Thyroid gland (tissue), 4 donors: ENCODE results near the gene TBXAS1.

ENCODE experiments used
- POLR2A ChIP-seq, 2 donors: fragments of 450-650 bp; IDR thresholded peaks; one replicate each; pipeline ENCODE4 v1.6.1; 2017; ENCODE audit warnings: antibody characterized with exemption in 2 of 2, mild to moderate bottlenecking in 2 of 2, moderate library complexity in 1 of 2
- TF ChIP-seq, protein P1 (sequence below), 6 experiments: fragments of 200-600 bp in 3 of 6; fragments of 450-650 bp in 3 of 6; sonication (generic) in 3 of 6; IDR thresholded peaks; one replicate each; pipeline ENCODE4 v1.5.1; 2016 to 2019; ENCODE audit warnings: antibody characterized with exemption in 6 of 6, mild to moderate bottlenecking in 2 of 6, inconsistent platforms in 1 of 6, moderate library complexity in 1 of 6

DNA sequence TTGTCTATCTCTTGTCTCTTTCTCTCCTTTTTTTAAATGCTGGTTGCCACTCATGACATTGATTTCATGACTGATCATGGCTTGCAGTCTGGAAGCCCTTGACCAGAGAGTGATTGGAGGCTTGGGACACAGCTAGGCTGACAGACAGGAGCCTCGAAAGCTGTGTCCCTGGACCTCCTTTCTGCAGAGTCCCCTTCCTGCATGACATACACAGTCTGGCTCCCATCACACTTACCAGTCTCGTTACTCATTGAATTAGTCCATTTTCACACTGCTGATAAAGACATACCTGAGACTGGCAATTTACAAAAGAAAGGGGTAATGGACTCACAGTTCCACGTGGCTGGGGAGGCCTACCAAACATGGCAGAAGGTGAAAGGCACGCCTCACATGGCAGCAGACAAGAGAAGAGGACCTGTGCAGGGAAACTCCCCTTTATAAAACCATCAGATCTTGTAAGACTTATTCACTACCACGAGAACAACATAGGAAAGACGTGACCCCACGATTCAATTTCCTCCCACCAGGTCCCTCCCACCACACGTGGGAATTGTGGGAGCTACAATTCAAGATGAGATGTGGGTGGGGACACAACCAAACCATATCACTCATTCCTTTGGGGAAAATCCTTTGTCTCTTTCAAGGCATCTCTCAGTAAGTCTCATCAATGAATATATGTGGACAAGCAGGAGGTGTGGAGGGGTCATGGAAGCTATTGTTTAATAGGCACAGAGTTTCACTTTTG is 102.3 kb downstream of the TBXAS1 start:
- TF ChIP-seq POLR2A (IDR thresholded peaks at IDR 0.05), result no peak
- TF ChIP-seq, protein P1, sequence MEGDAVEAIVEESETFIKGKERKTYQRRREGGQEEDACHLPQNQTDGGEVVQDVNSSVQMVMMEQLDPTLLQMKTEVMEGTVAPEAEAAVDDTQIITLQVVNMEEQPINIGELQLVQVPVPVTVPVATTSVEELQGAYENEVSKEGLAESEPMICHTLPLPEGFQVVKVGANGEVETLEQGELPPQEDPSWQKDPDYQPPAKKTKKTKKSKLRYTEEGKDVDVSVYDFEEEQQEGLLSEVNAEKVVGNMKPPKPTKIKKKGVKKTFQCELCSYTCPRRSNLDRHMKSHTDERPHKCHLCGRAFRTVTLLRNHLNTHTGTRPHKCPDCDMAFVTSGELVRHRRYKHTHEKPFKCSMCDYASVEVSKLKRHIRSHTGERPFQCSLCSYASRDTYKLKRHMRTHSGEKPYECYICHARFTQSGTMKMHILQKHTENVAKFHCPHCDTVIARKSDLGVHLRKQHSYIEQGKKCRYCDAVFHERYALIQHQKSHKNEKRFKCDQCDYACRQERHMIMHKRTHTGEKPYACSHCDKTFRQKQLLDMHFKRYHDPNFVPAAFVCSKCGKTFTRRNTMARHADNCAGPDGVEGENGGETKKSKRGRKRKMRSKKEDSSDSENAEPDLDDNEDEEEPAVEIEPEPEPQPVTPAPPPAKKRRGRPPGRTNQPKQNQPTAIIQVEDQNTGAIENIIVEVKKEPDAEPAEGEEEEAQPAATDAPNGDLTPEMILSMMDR (IDR thresholded peaks at IDR 0.05), result no peak
